ENCODE results near the gene YBX1.

DNA sequence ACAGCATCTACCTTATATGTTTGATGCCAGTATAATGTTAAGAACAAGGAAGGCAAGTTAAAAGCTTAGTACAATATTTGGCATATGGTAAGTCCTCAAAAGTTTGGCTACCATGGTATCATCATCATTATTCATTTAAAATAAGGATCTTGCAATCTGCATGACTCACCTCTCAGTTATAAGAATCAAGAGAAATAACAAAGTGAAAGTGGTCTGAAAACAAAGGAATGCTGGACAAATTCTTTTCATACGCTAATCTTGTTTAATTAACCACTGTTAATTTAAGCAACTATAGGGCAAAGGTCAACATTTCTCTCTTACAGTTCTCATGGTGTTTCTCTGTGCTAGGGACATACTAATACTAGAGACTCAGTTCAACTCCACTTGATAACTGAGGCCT, 70.9 kb downstream of the YBX1 start:
- TF ChIP-seq, protein P1, sequence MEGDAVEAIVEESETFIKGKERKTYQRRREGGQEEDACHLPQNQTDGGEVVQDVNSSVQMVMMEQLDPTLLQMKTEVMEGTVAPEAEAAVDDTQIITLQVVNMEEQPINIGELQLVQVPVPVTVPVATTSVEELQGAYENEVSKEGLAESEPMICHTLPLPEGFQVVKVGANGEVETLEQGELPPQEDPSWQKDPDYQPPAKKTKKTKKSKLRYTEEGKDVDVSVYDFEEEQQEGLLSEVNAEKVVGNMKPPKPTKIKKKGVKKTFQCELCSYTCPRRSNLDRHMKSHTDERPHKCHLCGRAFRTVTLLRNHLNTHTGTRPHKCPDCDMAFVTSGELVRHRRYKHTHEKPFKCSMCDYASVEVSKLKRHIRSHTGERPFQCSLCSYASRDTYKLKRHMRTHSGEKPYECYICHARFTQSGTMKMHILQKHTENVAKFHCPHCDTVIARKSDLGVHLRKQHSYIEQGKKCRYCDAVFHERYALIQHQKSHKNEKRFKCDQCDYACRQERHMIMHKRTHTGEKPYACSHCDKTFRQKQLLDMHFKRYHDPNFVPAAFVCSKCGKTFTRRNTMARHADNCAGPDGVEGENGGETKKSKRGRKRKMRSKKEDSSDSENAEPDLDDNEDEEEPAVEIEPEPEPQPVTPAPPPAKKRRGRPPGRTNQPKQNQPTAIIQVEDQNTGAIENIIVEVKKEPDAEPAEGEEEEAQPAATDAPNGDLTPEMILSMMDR (IDR thresholded peaks at IDR 0.05), result no peak
- no peak for TF ChIP-seq POLR2A (IDR thresholded peaks at IDR 0.05)
